GM12873 (cell line): Measurements from ENCODE around the gene VTI1A.

Experiments
- CTCF ChIP-seq: IDR thresholded peaks from 2 replicates; pipeline ENCODE4 v1.5.1; 2012; ENCODE audit warnings: low read depth, mild to moderate bottlenecking, moderate library complexity, low read length, control low read depth; ENCODE audit not compliant: insufficient read depth; ENCODE audit errors: missing control alignments

The VTI1A gene

DNA sequence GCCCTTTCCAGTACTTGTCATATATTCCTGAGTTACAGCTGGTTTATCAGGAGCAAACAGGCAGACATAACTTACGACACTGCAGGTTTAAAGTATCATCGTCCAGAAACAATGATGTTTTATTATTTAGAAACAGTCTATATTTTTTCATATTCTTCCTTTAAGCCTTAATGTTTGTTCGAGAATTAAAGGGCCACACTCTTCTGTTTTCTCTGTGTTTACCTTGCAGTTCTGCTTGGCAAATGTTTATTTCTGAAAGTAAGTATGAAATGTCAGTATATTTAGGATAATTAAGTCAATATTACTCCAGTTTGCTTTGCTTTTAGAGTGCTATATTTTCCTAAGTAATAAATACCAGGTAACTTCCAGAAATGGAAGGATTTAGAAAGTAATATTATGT lies 115.1 kb downstream of the VTI1A start:
- TF ChIP-seq CTCF: no peak

- TF ChIP-seq CTCF: no peak
Measured at GRCh38 chr10:112562809-112563663, 116.0 kb downstream of the VTI1A start.

- TF ChIP-seq CTCF: no peak
Measured at GRCh38 chr10:112564337-112564736, 117.3 kb downstream of the VTI1A start.

DNA sequence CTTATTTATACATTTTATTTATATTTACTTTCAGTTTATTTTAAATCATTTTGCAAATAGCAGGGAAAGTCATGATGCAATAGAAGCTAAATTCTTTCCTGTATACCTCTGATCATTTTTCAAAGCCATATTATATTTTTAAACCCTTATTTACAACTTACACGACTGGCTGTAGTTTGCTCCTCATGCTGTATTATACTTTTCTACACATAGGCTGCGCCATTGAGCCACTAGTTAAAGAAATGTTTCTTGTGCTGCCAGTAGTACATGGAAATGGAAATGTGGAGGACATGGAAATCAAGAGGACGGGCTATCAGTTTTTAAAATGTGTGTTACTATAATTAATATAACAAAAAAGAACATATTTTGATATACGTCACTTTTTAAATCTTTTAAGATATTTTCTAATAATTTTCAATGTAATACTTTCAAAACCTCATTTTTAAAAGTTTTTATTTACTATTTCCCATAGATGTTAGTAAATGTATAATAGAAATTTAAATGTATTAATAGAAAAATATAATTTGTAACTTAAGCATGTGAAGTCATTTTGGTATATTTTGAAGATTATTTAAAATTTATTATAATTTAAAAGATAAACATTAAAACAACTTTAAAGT lies 118.5 kb downstream of the VTI1A start:
- peak; percentile 54 for TF ChIP-seq CTCF

DNA sequence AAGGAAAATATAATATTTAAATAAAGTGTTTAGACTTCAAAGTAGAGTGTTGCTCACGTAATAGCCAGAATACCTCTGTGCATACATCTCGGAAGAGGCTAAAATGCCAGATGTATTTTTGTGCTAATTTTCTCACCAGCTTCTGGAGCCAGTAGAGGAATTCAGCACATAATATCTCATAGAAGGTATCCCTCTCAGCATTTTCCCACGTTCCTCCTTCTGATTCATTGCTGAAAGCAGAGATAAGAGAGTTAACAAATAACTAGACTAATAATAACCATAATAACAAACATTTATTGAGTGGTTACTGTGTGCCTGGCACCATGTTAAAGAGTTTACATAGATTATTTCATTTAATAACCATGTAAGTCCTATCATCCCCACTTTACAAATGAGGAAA lies 123.6 kb downstream of the VTI1A start:
- no peak for TF ChIP-seq CTCF

- TF ChIP-seq CTCF: no peak
Measured at GRCh38 chr10:112579578-112579977, 132.6 kb downstream of the VTI1A start.

DNA sequence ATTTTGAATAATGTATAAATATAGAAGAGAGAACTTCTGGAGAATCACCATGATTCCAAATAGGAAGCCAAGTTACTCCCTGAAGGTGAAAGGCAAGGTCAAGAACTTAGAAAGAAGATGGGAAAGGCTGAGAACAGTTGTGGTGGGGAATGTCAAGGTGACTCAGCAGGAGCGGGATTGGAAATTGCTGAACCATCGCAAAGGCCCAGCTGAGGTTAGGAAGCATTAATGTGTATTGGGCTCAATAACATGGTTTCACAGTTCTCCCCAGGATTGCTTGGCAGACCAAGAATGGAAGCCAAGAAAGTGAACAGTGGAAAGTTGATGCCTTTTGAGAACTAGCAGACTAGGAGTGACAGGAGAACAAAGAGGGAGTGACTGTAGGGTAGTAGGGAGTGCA lies 133.3 kb downstream of the VTI1A start:
- no peak for TF ChIP-seq CTCF
